HG03565 (cell line): ENCODE results near the gene AKAP11.
"Not testable (repeated sequence)": the region's sequence is repeated elsewhere in the genome, so short reads cannot be mapped to it uniquely, and the experiment has no call there.

ENCODE experiments used
- ATAC-seq: cut with Tn5 transposase; IDR thresholded peaks from one replicate; pipeline ENCODE4 v1.9.1; 2021; ENCODE audit warnings: mild to moderate bottlenecking, moderate library complexity; ENCODE audit not compliant: unreplicated experiment

Gene AKAP11, protein sequence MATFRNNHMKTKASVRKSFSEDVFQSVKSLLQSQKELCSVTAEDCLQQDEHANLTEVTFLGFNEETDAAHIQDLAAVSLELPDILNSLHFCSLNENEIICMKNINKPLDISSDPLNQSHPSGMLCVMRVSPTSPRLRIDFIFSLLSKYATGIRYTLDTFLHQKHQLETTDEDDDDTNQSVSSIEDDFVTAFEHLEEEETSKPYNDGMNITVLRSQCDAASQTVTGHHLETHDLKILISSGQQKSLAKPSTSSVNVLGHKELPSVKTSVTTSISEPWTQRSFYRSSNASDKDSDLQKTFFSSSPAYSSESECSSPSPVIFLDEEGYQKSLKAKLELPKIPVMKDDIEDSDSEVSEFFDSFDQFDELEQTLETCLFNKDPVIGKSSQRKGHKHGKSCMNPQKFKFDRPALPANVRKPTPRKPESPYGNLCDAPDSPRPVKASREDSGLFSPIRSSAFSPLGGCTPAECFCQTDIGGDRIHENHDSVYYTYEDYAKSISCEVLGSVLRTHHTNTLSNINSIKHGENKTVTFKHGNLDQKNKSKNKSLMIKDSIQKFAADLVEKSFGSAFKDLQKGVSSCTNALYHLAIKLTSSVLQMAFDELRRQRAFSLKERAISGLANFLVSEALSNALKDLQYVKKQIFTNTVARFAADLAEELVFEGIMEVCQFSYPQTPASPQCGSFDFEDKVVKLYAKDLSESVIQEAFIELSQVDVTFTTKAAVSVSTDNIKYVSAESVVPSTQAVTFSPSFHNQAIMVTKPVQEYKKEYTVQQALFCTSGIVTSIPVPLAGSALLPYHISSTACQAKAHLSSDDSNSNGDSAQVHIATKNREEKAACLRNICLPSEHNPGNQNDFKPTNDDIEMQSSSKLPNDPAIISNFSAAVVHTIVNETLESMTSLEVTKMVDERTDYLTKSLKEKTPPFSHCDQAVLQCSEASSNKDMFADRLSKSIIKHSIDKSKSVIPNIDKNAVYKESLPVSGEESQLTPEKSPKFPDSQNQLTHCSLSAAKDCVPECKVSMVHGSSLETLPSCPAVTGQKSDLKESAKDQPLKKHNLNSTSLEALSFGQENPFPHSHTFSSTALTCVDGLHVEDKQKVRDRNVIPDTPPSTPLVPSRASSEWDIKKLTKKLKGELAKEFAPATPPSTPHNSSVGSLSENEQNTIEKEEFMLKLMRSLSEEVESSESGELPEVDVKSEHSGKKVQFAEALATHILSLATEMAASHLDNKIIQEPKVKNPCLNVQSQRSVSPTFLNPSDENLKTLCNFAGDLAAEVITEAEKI (N-terminal part only)

DNA sequence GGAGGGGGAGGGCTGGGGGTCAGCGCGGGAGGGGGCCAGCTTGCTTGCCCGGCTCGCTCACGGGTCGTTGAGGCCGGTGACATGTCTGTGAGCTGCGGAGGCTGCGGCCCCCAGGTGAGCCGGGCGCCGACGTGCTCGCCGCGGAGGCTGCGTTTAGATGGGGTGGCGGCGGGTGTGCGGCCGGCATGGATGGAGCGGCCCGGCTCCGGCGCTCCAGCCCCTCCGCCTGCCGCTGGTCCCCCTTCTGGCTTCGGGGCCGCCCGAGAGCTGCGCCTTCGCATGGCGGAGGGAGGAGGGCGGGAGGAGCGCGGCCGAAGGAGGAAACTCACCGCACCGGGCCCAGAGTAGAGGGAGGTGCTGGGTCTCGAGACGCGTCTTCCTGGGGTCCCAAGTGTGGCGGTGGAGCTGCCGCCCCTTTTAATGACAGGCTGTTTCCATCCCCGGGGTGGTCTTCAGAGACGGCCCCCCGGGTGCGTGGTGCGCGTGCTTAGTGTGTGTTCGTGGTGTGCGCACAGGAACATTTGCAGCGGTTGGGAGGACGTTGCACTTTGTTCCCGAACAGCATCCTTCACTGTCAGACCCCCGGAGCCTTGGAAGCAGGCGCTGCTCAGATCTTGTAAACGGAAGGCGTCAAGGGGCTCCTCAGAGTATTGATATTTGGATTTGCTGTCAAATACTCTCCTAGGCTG, at the start of gene AKAP11:
Gene AKAP11 (plus strand): TSS at position 38 of the 689 bp plus-strand sequence. CDS start 14,197 bp downstream, outside the sequence.
- peak; percentile 8 for ATAC-seq

DNA sequence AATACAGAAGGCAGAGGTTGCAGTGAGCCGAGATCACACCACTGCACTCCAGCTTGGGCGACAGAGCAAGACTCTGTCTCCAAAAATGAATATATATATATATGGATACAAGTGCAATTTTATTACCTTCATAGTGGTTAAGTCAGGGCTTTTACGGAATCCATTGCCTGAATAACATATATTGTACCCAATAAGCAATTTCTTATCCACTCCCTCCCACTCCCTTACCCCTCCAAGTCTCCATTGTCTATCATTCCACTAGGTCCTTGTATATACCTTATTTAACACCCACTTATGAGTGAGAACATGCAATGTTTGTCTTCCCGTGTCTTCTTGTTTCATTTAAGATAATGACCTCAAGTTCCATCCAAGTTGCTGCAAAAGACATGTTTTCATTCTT, 48.3 kb upstream of the AKAP11 start:
- no peak for ATAC-seq

GRCh38 chr13:42225051-42225450, 46.9 kb upstream of the AKAP11 start:
- ATAC-seq: no peak

DNA sequence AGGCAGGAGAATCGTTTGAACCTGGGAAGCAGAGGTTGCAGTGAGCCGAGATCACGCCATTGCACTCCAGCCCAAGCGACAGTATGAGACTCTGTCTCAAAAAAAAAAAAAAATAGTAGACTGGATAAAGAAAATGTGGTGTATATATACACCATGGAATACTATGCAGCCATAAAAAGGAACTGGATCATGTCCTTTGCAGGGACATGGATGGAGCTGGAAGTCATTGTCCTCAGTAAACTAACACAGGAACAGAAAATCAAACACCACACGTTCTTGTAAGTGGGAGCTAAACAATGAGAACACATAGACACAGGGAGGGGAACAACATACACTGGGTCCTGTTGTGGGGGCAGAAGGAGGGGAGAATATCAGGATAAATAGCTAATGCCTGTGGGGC, 45.2 kb upstream of the AKAP11 start:
- not testable (repeated sequence) for ATAC-seq

DNA sequence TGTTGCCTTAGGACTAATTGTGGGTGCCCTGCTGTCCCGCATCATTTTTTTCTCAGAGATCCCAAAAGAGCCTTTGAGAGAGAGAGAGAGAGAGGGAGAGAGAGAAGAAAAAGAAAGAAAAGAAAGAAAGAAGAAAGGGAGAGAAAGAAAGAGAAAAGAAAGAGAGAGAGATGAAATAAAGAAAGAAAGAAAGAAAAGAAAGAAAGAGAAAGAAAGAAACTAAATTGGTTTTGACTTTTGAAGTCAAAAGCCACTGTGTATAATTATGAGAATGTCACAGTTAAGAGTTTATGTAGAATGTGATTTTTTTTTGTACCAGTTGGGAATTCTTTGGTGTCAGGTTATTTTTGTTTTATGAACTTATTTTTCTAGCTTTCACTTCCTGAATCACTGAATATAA, 43.4 kb upstream of the AKAP11 start:
- ATAC-seq: no peak

GRCh38 chr13:42229287-42229686, 42.7 kb upstream of the AKAP11 start:
- ATAC-seq: no peak

DNA sequence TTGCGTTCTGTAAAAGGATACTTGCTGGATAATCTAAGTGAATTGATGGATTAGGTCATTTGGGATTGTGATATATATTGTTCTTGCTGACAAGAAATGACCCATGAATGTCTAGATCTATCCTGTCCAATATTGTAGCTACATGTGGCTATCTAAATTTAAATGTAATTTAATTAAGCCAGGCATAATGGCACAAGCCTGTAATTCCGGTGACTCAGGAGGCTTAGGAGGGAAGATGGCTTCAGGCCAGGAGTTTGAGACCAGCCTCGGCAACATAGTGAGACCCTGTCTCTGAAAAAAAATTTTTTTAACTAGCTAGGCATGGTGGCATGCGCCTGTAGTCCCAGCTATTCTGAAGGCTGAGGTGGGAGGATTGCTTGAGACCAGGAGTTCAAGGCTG, 39.3 kb upstream of the AKAP11 start:
- no peak for ATAC-seq

GRCh38 chr13:42233726-42234125, 38.2 kb upstream of the AKAP11 start:
- no peak for ATAC-seq

- ATAC-seq: no peak
Observed at GRCh38 chr13:42239161-42239560, 32.8 kb upstream of the AKAP11 start.

- no peak for ATAC-seq
Observed at GRCh38 chr13:42239644-42240043, 32.3 kb upstream of the AKAP11 start.

GRCh38 chr13:42246541-42246940, 25.4 kb upstream of the AKAP11 start:
- no peak for ATAC-seq

DNA sequence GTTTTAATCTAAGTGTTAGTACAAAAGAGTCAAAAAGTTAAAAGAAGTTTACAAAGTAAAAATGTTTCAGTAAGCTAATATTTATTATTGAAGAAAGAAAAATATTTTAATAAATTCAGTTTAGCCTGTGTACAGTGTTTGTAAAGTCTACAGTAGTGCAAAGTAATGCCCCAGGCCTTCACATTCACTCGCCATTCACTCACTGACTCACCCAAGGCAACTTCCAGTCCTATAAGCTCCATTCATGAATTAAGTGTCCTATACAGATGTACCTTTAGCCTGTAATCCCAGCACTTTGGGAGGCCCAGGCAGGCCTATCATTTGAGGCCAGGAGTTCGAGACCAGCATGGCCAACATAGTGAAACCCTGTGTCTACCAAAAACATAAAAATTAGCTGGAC, 24.1 kb upstream of the AKAP11 start:
- no peak for ATAC-seq

DNA sequence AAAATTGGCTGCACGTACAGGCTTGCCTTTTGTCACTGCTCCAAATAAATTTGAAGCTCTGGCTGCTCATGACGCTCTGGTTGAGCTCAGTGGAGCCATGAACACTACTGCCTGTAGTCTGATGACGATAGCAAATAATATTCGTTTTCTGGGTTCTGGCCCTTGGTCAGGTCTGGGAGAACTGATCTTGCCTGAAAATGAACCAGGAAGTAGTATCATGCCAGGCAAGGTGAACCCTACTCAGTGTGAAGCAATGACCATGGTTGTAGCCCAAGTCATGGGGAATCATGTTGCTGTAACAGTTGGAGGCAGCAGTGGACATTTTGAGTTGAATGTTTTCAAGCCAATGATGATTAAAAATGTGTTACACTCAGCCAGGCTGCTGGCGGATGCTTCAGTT, 16.1 kb upstream of the AKAP11 start:
- ATAC-seq: no peak

GRCh38 chr13:42258747-42259146, 13.2 kb upstream of the AKAP11 start:
- ATAC-seq: no peak

GRCh38 chr13:42259515-42259914, 12.4 kb upstream of the AKAP11 start:
- no peak for ATAC-seq

DNA sequence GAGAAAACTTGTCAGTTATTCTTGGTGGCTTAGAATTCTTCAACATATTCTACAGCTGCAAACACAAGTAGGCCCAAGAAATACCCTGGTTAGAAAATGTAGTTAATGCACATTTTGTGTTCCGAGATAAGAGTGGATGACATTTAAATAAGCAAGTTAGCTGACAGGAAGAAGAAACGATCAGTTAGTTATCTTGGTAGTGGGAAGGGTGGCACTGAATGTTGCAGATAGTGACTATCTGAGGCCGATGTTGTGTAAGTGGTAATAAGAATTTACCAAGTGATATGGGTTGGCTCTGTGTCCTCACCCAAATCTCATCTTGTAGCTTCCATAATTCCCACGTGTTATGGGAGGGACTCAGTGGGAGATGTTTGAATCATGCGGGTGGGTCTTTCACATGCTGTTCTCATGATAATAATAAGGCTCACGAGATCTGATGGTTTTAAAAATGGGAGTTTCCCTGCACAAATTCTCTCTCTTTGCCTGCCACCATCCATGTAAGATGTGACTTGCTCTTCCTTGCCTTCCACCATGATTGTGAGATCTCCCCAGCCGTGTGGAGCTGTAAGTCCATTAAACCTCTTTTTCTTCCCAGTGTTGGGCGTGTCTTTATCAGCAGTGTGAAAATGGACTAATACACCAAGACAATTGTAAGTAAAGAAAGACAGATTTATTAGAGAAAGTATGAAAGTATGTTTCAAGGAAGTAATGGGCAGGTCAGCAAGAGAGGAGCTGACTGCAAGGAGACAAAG, 10.9 kb upstream of the AKAP11 start:
- no peak for ATAC-seq

- no peak for ATAC-seq
Observed at GRCh38 chr13:42266473-42266872, 5.5 kb upstream of the AKAP11 start.

DNA sequence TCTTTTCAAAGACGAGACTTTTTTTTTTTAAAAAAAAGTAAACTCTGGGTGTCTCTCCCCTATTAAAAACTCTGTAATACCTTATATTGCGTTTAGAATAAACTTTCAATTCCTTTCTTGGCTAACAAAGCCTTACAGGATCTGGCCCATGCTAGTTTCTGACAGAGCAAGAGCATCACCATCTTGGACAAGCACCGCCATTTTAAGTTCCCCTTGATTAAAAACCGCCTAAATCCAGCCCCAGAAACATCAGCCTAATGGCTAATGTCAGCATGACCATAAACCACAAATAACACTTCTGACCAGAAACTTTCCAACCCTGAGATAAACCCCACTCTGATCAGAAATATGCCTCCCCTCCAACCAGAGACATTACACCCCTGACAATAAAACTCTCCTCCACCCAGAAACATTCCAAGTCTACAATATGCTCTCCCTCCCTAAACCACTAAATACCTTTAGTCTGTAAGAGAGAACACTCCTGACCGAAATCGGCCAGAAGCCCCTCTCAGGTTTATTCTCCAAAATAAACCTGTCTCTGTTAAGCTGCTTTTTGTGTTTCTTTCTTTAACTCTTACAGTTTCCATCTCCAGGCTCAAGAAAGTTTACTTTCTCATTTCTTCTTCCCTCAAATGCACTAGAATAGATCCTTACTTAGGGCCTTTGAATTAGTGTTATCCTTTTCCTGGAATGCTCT, 1.6 kb upstream of the AKAP11 start:
- no peak for ATAC-seq

- no peak for ATAC-seq
Observed at GRCh38 chr13:42270857-42271215, 1.1 kb upstream of the AKAP11 start.
